NB4 (cell line): Measurements from ENCODE around the gene TMEM185B.

Source experiments
- DNase-seq: peaks from one replicate; pipeline ENCODE4 v3.0.0; 2010; ENCODE audit warnings: low read depth
- H3K4me3 ChIP-seq: one replicate; pipeline ENCODE4 v1.5.1; 2011; ENCODE audit warnings: mild to moderate bottlenecking, low read depth, low read length, moderate library complexity
- MYC ChIP-seq: IDR thresholded peaks from 2 replicates; pipeline ENCODE4 v1.6.1; 2011; ENCODE audit warnings: low read depth, low read length
- POLR2A ChIP-seq: IDR thresholded peaks from 2 replicates; pipeline ENCODE4 v1.6.1; 2011; ENCODE audit warnings: mild to moderate bottlenecking; ENCODE audit not compliant: insufficient read length; ENCODE audit errors: extremely low read depth
- TF ChIP-seq, protein P1 (sequence below): IDR thresholded peaks from one replicate; pipeline ENCODE4 v1.5.1; 2012; ENCODE audit warnings: low read depth, low read length
- TF ChIP-seq, protein P2 (sequence below): IDR thresholded peaks from 2 replicates; pipeline ENCODE4 v1.6.1; 2011; ENCODE audit warnings: low read depth, low read length

Gene TMEM185B

DNA sequence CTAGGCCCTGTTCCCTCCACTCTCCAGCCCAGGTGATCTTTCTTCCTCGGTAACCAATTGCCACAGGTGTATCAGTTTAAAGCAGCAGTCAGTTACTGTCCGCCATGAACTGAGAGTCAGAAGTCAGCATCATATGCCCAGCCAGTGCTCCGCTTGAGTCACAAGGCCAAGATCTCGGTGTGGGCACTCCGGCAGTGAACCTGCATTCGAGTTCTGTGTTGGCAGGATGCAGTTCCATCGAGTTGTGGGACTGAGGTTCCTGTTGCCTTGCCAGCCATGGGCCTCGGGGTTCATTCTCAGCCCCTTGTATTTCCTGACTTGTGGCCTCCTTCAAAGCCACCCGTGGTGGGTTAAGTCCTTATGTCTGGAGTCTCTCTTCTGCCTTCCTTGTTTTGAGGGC, 3.1 kb upstream of the TMEM185B start:
- TF ChIP-seq POLR2A (no peak), MYC (no peak)
- TF ChIP-seq, protein P1, sequence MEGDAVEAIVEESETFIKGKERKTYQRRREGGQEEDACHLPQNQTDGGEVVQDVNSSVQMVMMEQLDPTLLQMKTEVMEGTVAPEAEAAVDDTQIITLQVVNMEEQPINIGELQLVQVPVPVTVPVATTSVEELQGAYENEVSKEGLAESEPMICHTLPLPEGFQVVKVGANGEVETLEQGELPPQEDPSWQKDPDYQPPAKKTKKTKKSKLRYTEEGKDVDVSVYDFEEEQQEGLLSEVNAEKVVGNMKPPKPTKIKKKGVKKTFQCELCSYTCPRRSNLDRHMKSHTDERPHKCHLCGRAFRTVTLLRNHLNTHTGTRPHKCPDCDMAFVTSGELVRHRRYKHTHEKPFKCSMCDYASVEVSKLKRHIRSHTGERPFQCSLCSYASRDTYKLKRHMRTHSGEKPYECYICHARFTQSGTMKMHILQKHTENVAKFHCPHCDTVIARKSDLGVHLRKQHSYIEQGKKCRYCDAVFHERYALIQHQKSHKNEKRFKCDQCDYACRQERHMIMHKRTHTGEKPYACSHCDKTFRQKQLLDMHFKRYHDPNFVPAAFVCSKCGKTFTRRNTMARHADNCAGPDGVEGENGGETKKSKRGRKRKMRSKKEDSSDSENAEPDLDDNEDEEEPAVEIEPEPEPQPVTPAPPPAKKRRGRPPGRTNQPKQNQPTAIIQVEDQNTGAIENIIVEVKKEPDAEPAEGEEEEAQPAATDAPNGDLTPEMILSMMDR = no peak
- TF ChIP-seq, protein P2, sequence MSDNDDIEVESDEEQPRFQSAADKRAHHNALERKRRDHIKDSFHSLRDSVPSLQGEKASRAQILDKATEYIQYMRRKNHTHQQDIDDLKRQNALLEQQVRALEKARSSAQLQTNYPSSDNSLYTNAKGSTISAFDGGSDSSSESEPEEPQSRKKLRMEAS = no peak
- DNase-seq = no peak
- H3K4me3 ChIP-seq = no peak overlapping the region

DNA sequence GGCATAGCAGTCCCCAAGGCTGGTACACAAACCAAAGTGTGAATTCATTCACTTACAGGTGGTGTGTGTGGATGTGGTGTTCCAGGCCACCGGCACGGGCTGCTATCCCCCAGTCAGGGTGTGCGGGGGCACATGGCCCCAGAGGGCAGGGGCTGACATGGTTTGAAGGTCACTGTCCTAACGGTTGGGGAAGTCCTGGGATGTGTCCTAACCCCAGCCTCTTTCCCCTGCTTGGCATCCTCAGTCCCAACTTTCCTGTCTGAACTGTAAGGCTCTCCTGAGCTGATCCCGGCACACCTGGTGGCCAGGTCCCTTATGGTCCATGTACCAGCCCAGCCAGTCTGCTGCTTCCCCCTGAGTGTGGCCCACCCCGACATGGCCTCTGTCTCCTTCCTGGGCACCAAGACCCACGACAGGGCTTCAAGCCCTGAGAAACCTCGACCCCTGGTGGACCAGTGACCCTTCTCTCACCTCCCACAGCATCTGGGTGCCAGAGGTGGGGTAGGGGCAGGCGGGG, 2.4 kb upstream of the TMEM185B start:
- no peak overlapping the region for H3K4me3 ChIP-seq
- TF ChIP-seq MYC (no peak), POLR2A (no peak)
- TF ChIP-seq, protein P2 = no peak
- TF ChIP-seq, protein P1 = no peak
- no peak for DNase-seq

DNA sequence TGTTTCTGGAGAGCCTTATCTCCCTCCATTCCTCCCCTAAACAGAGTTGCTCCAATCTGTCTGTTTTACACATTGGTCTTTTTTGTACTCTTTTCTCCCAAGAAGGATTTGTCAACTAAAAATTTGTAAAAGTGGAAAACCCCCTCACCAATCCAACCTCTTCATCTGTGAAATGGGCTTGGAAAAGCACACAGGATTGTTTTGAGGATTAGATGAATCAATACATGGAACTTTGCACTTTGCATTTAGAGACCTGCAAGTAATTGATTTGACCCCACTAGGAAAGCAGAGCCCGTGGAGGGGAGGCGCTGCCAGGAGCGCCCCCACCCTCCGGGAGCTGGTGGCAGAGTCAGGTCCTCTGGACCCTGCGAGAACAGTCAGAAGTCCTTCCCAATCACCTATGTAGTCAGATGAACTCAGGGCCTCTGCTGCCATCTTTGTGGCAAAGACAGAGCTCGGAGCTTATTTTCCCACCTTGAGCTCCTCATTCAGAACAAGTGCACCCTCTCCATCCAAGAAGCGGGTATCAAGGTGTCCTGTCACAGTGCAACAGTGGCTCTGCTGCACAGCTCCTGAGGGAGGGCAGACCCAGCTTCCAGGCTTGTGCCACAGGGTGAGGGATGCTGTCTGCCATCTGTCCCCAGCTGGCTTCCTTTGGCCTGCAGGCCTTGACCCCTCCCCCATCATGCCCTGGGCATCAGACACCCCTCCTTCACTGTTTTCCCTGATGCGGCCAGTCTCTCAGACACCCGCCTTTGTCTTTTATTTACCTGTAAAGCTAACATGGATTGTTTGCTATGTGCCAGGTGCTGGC, 1.7 kb upstream of the TMEM185B start:
- no peak overlapping the region for H3K4me3 ChIP-seq
- TF ChIP-seq, protein P1 = no peak
- no peak for DNase-seq

DNA sequence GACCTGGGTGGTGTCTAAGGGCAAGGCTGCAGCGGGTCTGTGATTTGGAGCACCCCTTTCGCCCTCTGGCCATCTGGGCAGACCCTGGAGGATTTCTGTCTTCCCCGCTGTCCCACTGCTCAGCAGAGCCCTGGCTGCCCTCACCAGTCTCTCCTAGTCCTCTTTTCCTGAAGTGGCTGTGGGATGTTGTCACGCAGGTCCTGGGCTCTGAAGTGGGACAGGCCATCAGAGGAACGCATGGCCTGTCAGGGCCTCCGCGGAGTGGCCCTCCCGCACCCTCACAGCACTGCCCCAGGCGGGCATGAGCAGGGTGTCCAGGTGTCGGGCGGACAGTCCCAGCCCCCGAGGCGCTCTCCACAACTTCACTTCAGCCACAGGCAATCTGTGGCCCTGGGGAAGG, 1.1 kb upstream of the TMEM185B start:
- DNase-seq = no peak
- no peak overlapping the region for H3K4me3 ChIP-seq

DNA sequence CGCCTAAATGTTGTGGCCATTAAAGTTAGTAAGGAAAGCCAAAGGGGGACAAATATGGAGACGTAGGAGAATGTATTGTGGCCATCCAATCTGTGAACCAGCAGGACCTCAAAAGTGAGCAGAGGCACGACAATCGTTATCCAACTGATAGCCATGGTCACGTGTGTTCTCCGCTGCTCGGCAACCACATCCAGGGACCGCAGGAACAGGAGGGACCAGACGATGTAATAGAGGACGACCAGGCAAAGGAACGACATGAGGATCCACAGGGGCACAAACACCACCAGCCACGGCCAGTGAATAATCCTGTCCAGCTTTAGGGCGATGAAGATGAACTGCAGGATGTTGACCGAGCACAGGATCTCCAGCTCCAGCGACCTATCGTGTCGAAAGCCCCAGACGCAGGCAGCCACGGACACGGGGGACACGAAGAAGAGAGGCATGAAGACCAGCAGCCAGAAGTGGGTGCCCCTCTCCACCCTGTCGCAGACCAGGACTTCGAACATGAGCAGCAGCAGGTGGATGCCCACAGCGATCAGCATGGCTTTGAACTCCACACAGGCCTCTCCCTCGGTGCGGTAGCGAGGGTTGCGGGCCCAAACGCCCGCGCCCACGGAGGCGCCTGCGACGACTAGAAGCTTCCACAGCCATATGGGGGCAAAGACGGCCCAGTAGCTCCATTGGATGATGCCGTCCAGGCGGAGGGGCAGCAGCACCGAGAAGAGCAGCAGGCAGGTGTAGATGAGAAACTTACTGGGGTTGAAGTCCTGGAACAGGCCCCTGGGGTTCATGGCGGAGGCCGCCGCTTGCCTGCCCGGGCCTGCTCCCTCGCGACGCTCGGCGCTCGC, 790 bp downstream of the TMEM185B start:
- DNase-seq = no peak
- peak overlapping the region; percentile 47 for H3K4me3 ChIP-seq
- no peak for TF ChIP-seq POLR2A
- TF ChIP-seq, protein P1 = no peak
- no peak for TF ChIP-seq MYC
- TF ChIP-seq, protein P2 = no peak

More for the DNA sequence above, 1.1 kb upstream of the TMEM185B start:
- TF ChIP-seq POLR2A = no peak
- TF ChIP-seq, protein P2 = no peak
- TF ChIP-seq MYC = no peak
- TF ChIP-seq, protein P1 = no peak
